HG03066 (cell line): ENCODE data around the gene CDHR3.

Source experiments
- ATAC-seq: cut with Tn5 transposase; IDR thresholded peaks from one replicate; pipeline ENCODE4 v1.9.1; 2021; ENCODE audit warnings: low read depth; ENCODE audit not compliant: unreplicated experiment

CDHR3 gene

GRCh38 chr7:106062521-106062931 lies 99.5 kb downstream of the CDHR3 start:
- no peak for ATAC-seq

GRCh38 chr7:106063024-106063423 lies 100.0 kb downstream of the CDHR3 start:
- ATAC-seq = no peak

- ATAC-seq = no peak
Measured at GRCh38 chr7:106063692-106064091, 100.6 kb downstream of the CDHR3 start.

- no peak for ATAC-seq
Measured at GRCh38 chr7:106064316-106064715, 101.3 kb downstream of the CDHR3 start.

GRCh38 chr7:106064771-106065574 lies 101.9 kb downstream of the CDHR3 start:
- ATAC-seq = no peak

- no peak for ATAC-seq
Measured at GRCh38 chr7:106065575-106066500, 102.8 kb downstream of the CDHR3 start.

- no peak for ATAC-seq
Measured at GRCh38 chr7:106067678-106068077, 104.6 kb downstream of the CDHR3 start.

- no peak for ATAC-seq
Measured at GRCh38 chr7:106068538-106068961, 105.5 kb downstream of the CDHR3 start.

GRCh38 chr7:106068986-106069385 lies 105.9 kb downstream of the CDHR3 start:
- ATAC-seq = no peak

- ATAC-seq = no peak
Measured at GRCh38 chr7:106069471-106070200, 106.6 kb downstream of the CDHR3 start.

GRCh38 chr7:106070201-106070551 lies 107.1 kb downstream of the CDHR3 start:
- no peak for ATAC-seq

GRCh38 chr7:106070567-106071254 lies 107.6 kb downstream of the CDHR3 start:
- ATAC-seq = no peak

- peak; percentile 92 for ATAC-seq
Measured at GRCh38 chr7:106071356-106071998, 108.4 kb downstream of the CDHR3 start.

GRCh38 chr7:106071999-106072714 lies 109.1 kb downstream of the CDHR3 start:
- peak; percentile 1 for ATAC-seq

- no peak for ATAC-seq
Measured at GRCh38 chr7:106072715-106073091, 109.6 kb downstream of the CDHR3 start.

- no peak for ATAC-seq
Measured at GRCh38 chr7:106073701-106074100, 110.6 kb downstream of the CDHR3 start.

GRCh38 chr7:106074257-106074656 lies 111.2 kb downstream of the CDHR3 start:
- no peak for ATAC-seq

GRCh38 chr7:106075937-106076336 lies 112.9 kb downstream of the CDHR3 start:
- no peak for ATAC-seq

- no peak for ATAC-seq
Measured at GRCh38 chr7:106076537-106076936, 113.5 kb downstream of the CDHR3 start.
